ENCODE results near the gene FYCO1.
"Not testable (repeated sequence)": the region's sequence is repeated elsewhere in the genome, so short reads cannot be mapped to it uniquely, and the experiment has no call there.

The FYCO1 gene

GRCh38 chr3:46008058-46008457 lies 12.4 kb upstream of the FYCO1 start:
- DNase-seq: no peak

DNA sequence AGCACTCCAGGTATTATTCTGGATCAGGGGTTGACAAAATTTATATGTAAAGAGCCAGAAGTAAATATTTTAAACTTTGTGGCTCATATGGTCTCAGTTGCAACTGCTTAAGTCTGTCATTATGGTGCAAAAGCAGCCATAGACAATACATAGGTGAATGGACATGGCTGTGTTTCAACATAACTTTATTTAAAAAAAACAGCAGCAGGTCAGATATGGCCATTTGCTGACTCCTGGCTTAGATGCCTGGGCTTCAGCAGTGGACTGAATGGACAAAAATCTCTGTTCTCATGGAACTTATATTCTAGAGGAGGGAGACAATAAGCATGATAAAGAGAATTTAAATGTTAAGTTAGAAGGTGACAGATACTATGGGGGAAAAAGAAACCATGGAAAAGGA lies 11.7 kb upstream of the FYCO1 start:
- no peak for DNase-seq

GRCh38 chr3:46006238-46007032 lies 10.8 kb upstream of the FYCO1 start:
- no peak for DNase-seq

DNA sequence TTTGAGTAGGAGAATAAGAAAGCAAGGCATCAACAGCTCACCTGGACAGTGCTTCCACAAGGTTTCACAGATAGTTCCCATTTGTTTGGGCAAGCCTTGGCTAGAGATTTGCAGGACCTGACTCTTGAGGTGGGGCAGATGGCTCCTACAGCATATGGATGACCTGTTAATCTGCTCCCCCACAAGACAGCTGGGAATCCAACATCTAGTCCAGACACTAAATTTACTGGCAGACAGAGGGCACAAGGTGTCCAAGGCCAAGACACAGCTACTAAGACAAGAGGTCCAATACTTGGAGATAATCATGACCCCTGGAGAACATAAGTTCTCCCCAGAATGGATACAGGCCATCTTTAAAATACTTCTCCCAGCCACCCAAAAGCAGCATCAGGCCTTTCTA lies 8.1 kb upstream of the FYCO1 start:
- DNase-seq: not testable (repeated sequence)

- no peak for DNase-seq
These were observed 5.6 kb upstream of the FYCO1 start for GRCh38 chr3:46001178-46001577.

DNA sequence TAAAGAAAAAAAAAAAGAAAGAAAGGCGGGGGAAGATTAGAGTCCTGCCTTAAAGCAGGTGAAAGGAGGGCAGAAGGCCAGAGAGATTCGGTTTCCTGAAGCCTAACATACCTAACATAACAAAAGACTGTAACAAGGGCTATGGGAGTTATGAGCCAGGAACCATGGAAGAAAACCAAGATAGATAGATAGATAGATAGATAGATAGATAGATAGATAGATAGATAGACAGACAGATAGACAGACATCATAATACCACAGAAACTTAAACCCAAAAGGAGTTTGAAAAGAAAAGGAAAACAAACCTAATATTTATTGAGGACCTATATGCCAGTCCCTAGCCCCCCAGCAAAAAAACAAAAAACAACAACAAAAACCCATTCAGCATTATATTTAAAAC lies 2.3 kb upstream of the FYCO1 start:
- no peak for DNase-seq

- DNase-seq: not testable (repeated sequence)
These were observed 1.9 kb upstream of the FYCO1 start for GRCh38 chr3:45997499-45997898.

GRCh38 chr3:45994419-45995235 lies 997 bp downstream of the FYCO1 start:
- peak; percentile 73 for DNase-seq

- DNase-seq: peak; percentile 44
These were observed 2.1 kb downstream of the FYCO1 start for GRCh38 chr3:45993421-45994027.

- DNase-seq: peak; percentile 12
These were observed 2.8 kb downstream of the FYCO1 start for GRCh38 chr3:45992821-45993221.

GRCh38 chr3:45992133-45992729 lies 3.4 kb downstream of the FYCO1 start:
- DNase-seq: no peak

- no peak for DNase-seq
These were observed 4.3 kb downstream of the FYCO1 start for GRCh38 chr3:45991341-45991740.

- no peak for DNase-seq
These were observed 5.4 kb downstream of the FYCO1 start for GRCh38 chr3:45990181-45990580.

GRCh38 chr3:45988804-45989203 lies 6.8 kb downstream of the FYCO1 start:
- DNase-seq: no peak

DNA sequence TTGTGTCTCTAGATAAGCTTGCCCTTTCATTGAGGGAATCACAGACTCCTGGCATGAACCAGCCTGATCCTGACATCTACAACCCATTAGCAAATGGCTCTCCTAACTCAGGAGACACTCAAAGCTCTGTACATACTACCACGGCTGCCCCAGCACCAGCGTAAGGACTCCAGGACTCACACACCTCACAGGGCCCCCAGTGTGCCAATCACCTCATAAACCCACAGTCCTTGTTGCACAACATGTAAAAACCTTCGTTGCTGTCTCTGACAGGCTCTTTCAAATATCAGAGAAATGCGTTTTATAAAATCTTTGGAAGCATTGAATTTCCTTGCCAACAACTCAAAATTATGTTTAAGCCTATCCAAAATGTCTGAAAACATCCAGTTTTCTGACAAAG lies 7.3 kb downstream of the FYCO1 start:
- no peak for DNase-seq

DNA sequence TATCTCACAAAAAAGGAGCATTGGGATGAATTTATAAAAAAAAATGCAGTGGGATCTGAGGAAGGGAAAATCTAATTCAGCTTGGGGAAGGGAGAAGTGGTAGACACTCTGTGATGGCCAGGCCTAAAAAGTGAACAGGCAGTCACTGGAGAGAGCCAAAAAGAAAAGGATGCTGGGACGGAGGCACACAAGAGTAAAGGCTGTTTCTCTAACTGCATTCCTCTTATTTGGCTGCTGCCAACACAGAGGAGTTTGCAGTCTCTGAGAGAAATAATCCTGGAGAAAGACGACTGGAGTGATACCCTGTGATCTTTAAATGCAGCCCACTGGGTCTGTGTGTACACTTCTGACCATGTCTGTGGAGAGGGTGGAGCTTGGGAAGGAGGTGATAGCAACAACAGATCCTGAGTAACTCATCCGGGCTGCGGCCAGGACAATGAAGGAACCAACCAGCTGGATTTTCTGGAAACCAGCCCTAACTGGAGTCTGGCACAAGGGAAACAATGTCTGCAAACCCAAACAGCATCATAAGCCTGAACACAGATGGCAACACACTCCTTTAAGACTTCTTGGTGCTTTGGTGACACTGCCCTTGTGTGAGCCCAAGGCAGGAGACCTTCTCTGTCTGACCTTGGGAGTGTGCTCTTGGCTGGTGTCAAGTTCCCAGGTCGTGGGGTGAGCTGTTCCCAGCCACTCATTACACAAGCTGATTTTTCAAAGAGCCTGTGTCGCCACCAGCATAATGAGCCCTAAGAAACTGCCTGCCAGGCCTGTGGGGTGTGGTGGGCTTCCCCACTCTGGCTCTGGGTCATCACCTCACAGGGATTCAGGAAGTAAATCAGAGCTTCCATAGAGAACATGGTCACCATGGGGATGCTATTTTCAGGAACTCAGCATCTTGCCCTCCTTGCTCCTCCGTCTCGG lies 8.0 kb downstream of the FYCO1 start:
- no peak for DNase-seq

GRCh38 chr3:45986303-45986982 lies 9.2 kb downstream of the FYCO1 start:
- DNase-seq: no peak

GRCh38 chr3:45985532-45986302 lies 9.9 kb downstream of the FYCO1 start:
- DNase-seq: no peak

GRCh38 chr3:45984331-45985312 lies 11.0 kb downstream of the FYCO1 start:
- no peak for DNase-seq

DNA sequence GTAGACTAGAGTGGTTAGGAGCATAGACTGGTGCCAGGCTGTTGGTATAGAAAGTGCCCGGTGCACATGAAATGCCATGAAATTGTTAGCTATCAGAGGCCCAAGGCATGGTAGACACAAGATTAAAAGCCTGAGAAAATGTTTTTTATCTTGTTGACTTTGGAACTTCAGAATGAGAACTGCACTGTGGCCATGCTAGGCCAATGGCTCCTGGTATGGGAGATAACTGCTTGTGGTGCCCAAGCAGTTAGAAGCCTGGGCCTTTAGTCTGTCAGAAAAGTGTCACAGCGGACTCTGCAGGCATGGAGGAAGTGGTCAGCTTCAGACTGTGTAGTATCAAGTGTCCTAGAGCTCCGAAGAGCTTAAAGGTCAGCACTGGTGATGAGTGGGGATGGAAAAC lies 11.9 kb downstream of the FYCO1 start:
- DNase-seq: no peak
